Nephron progenitor cell (in vitro differentiated cells): ENCODE data around the gene TBKBP1.

ENCODE experiments used
- DNase-seq: peaks from one replicate; pipeline ENCODE4 v3.0.0; 2021
- H3K27ac Mint-ChIP-seq: 2 replicates; pipeline ENCODE4 v1.8.0; 2021; ENCODE audit warnings: mild to moderate bottlenecking, moderate library complexity, mixed read lengths
- H3K27me3 Mint-ChIP-seq: 2 replicates; pipeline ENCODE4 v1.8.0; 2021; ENCODE audit warnings: mild to moderate bottlenecking, low read depth, mixed read lengths; ENCODE audit not compliant: poor library complexity
- H3K36me3 Mint-ChIP-seq: 2 replicates; pipeline ENCODE4 v1.8.0; 2021; ENCODE audit warnings: low read depth, mixed read lengths
- H3K4me1 Mint-ChIP-seq: 2 replicates; pipeline ENCODE4 v1.8.0; 2021; ENCODE audit warnings: mixed read lengths
- H3K4me3 Mint-ChIP-seq: 2 replicates; pipeline ENCODE4 v1.8.0; 2021; ENCODE audit warnings: mild to moderate bottlenecking, moderate library complexity, mixed read lengths
- H3K9me3 Mint-ChIP-seq: 2 replicates; pipeline ENCODE4 v1.8.0; 2021; ENCODE audit warnings: mild to moderate bottlenecking, moderate library complexity, mixed read lengths
- CTCF ChIP-seq: fragments of 200-600 bp; sonication (generic); IDR thresholded peaks from 2 replicates; pipeline ENCODE4 v1.5.0; 2021; ENCODE audit warnings: antibody characterized with exemption

TBKBP1 gene

GRCh38 chr17:47733047-47733673 is 39.2 kb downstream of the TBKBP1 start, which contains the start of gene TBX21:
TBX21 (plus strand) TSS chr17:47733236; CDS start chr17:47733455, 219 bp downstream.
- TF ChIP-seq CTCF: peak; percentile 28
- Mint-ChIP-seq H3K4me3 (peak within 1 kb of the TSS; percentile 80), H3K36me3 (no peaks in the 10 kb centered on the region), H3K27me3 (peaks cover 96% of the 10 kb centered on the region), H3K4me1 (peaks cover 19% of the 10 kb centered on the region), H3K9me3 (no peaks in the 10 kb centered on the region), H3K27ac (no peak within 1 kb of the TSS)
- peak; percentile 89 for DNase-seq

- no peak for DNase-seq
- H3K27me3 Mint-ChIP-seq: peaks cover 96% of the 10 kb centered on the region
Measured at GRCh38 chr17:47733674-47734410, 39.9 kb downstream of the TBKBP1 start.

GRCh38 chr17:47735139-47735464 is 41.1 kb downstream of the TBKBP1 start:
- H3K9me3 Mint-ChIP-seq: no peaks in the 10 kb centered on the region
- H3K27ac Mint-ChIP-seq: no peak overlapping the region
- no peak for TF ChIP-seq CTCF
- H3K4me3 Mint-ChIP-seq: no peak overlapping the region
- no peaks in the 10 kb centered on the region for H3K36me3 Mint-ChIP-seq
- peaks cover 18% of the 10 kb centered on the region for H3K4me1 Mint-ChIP-seq
- H3K27me3 Mint-ChIP-seq: peaks cover 89% of the 10 kb centered on the region
- no peak for DNase-seq

More at GRCh38 chr17:47733674-47734410, 39.9 kb downstream of the TBKBP1 start:
- H3K4me1 Mint-ChIP-seq: peaks cover 18% of the 10 kb centered on the region
- H3K36me3 Mint-ChIP-seq: no peaks in the 10 kb centered on the region
- no peaks in the 10 kb centered on the region for H3K9me3 Mint-ChIP-seq
- H3K4me3 Mint-ChIP-seq: peak overlapping the region; percentile 80
- H3K27ac Mint-ChIP-seq: no peak overlapping the region
- TF ChIP-seq CTCF: no peak

- H3K27me3 Mint-ChIP-seq: peaks cover 88% of the 10 kb centered on the region
- H3K36me3 Mint-ChIP-seq: no peaks in the 10 kb centered on the region
- peaks cover 18% of the 10 kb centered on the region for H3K4me1 Mint-ChIP-seq
- no peak for TF ChIP-seq CTCF
- no peak overlapping the region for H3K4me3 Mint-ChIP-seq
- H3K9me3 Mint-ChIP-seq: no peaks in the 10 kb centered on the region
- H3K27ac Mint-ChIP-seq: no peak overlapping the region
- DNase-seq: no peak
Measured at GRCh38 chr17:47735536-47736011, 41.6 kb downstream of the TBKBP1 start.

GRCh38 chr17:47736501-47737495 is 42.8 kb downstream of the TBKBP1 start:
- DNase-seq: no peak
- Mint-ChIP-seq H3K4me3 (no peak overlapping the region), H3K27ac (no peak overlapping the region), H3K9me3 (no peaks in the 10 kb centered on the region), H3K27me3 (peaks cover 84% of the 10 kb centered on the region), H3K4me1 (peaks cover 21% of the 10 kb centered on the region), H3K36me3 (no peaks in the 10 kb centered on the region)
- TF ChIP-seq CTCF: no peak
